OCI-LY7 (cell line): ENCODE data around the gene MRPL34. TPM values are rescaled to one million over a fixed set of nuclear protein-coding genes. Genes with fewer than 3 reads are reported as not detected.

Experiments
- BruUV-seq: library from RNA; stranded (reverse); fragments of 400-500 nt; replicated peaks from 2 replicates; lab custom pipeline; 2021; lab: Mats Ljungman, UMichigan
- CTCF ChIA-PET: fragments of 300-600 bp; sonication (Branson Sonifier 250); formaldehyde crosslinking; loops from one replicate; lab custom pipeline; 2022; ENCODE audit warnings: antibody characterized with exemption; ENCODE audit not compliant: unreplicated experiment; lab: Charles Lee
- POLR2A ChIA-PET: fragments of 300-600 bp; sonication (Branson Sonifier 250); formaldehyde crosslinking; loops from one replicate; lab custom pipeline; 2022; ENCODE audit warnings: antibody characterized with exemption; lab: Charles Lee
- DNase-seq: peaks from one replicate; pipeline ENCODE4 v3.0.0-alpha.2; 2015; ENCODE audit warnings: low spot score
- H2AFZ ChIP-seq: fragments of 200-600 bp; sonication (generic), shearing (Covaris generic); 2 replicates; pipeline ENCODE4 v1.6.1; 2014; ENCODE audit warnings: mild to moderate bottlenecking, antibody characterized with exemption, low read length, moderate library complexity
- H3K27ac ChIP-seq: fragments of 200-600 bp; sonication (generic); 2 replicates; pipeline ENCODE4 v1.5.1; 2014; ENCODE audit warnings: mixed run types, low read depth, mild to moderate bottlenecking, moderate library complexity, low read length, inconsistent platforms; ENCODE audit not compliant: poor library complexity, severe bottlenecking
- H3K36me3 ChIP-seq: fragments of 200-600 bp; sonication (generic); 2 replicates; pipeline ENCODE4 v1.6.1; 2014; ENCODE audit warnings: mild to moderate bottlenecking, antibody characterized with exemption, low read length, moderate library complexity, mixed read lengths; ENCODE audit not compliant: insufficient read depth
- H3K4me1 ChIP-seq: fragments of 200-600 bp; sonication (generic); 2 replicates; pipeline ENCODE4 v1.5.1; 2014; ENCODE audit warnings: mild to moderate bottlenecking, low read length; ENCODE audit not compliant: insufficient read depth, poor library complexity, severe bottlenecking
- H3K4me2 ChIP-seq: fragments of 200-600 bp; sonication (generic); 2 replicates; pipeline ENCODE4 v1.6.1; 2014; ENCODE audit warnings: mild to moderate bottlenecking, low read length
- H3K4me3 ChIP-seq: fragments of 200-600 bp; sonication (generic); 2 replicates; pipeline ENCODE4 v1.5.1; 2014; ENCODE audit warnings: mild to moderate bottlenecking, low read depth, low read length; ENCODE audit not compliant: poor library complexity, severe bottlenecking
- H3K79me2 ChIP-seq: fragments of 200-600 bp; sonication (generic); 2 replicates; pipeline ENCODE4 v1.6.1; 2016; ENCODE audit warnings: low read depth, mild to moderate bottlenecking, low read length, moderate library complexity, mixed read lengths; ENCODE audit not compliant: insufficient read depth
- H3K9me2 ChIP-seq: fragments of 200-600 bp; sonication (generic); 2 replicates; pipeline ENCODE4 v1.6.1; 2016; ENCODE audit warnings: mild to moderate bottlenecking, low read length, mixed read lengths; ENCODE audit not compliant: insufficient read depth
- H3K9me3 ChIP-seq: fragments of 200-600 bp; sonication (generic); 2 replicates; pipeline ENCODE4 v1.6.1; 2014; ENCODE audit warnings: mild to moderate bottlenecking, mixed run types, low read length, mixed read lengths
- H4K20me1 ChIP-seq: fragments of 200-600 bp; sonication (generic); 2 replicates; pipeline ENCODE4 v1.6.1; 2014; ENCODE audit warnings: mild to moderate bottlenecking, antibody characterized with exemption, low read length, moderate library complexity, mixed read lengths; ENCODE audit not compliant: insufficient read depth
- CTCF ChIP-seq: fragments of 200-600 bp; sonication (generic); conservative IDR thresholded peaks from 2 replicates; pipeline ENCODE4 v1.5.1; 2014; ENCODE audit warnings: mild to moderate bottlenecking, antibody characterized with exemption, low read length, moderate library complexity, mixed read lengths
- EZH2phosphoT487 ChIP-seq: fragments of 200-600 bp; sonication (generic); IDR thresholded peaks from 2 replicates; pipeline ENCODE4 v1.6.1; 2018; ENCODE audit warnings: low read depth, borderline replicate concordance, mild to moderate bottlenecking, mixed run types, antibody characterized with exemption, low read length, moderate library complexity, mixed read lengths
- intact Hi-C: fragments of 100-400 bp; cut with micrococcal nuclease; formaldehyde crosslinking; loops from one replicate; pipeline ENCODE4 v1.10.0; 2022; ENCODE audit not compliant: unreplicated experiment
- total RNA-seq, 2 experiments: library from RNA; depleted of rRNA in 1 of 2; stranded (reverse); fragments of >200 nt in 1 of 2; shearing (Covaris generic) in 1 of 2; gene quantifications; 2 replicates each; pipeline ENCODE4 v1.2.3, GENCODE V29; 2014 to 2022

The MRPL34 gene
- total RNA-seq, 2 experiments from 2014 or later, result 173 to 174 TPM

GRCh38 chr19:17327654-17328516 lies 22.2 kb downstream of the MRPL34 start:
- TF ChIP-seq EZH2phosphoT487, result no peak
- TF ChIP-seq CTCF, result no peak
- BruUV-seq, result no TSS peak

GRCh38 chr19:17328517-17329365 lies 23.1 kb downstream of the MRPL34 start:
- CTCF ChIA-PET, result no interaction called here

More at GRCh38 chr19:17327654-17328516, 22.2 kb downstream of the MRPL34 start:
- Histone ChIP-seq H4K20me1 (no peaks in the 10 kb centered on the region), H3K4me3 (no peak overlapping the region), H3K9me2 (no peaks in the 10 kb centered on the region), H2AFZ (no peak overlapping the region), H3K4me1 (peaks cover 15% of the 10 kb centered on the region), H3K4me2 (peak overlapping the region; percentile 53; the same call in 1 of the 2 replicates), H3K9me3 (no peaks in the 10 kb centered on the region), H3K79me2 (no peaks in the 10 kb centered on the region), H3K27ac (no peak overlapping the region), H3K36me3 (0 out of 2 replicates have a peak, but pooled peaks cover under 1% of the 10 kb centered on the region)
- intact Hi-C loops, result no loop called here
- CTCF ChIA-PET, result interaction anchor here (0.6 kb wide), 1 partner anchor 36 kb away, joined by 3 read pairs; no protein-coding TSS in a partner anchor
- DNase-seq, result no peak
- POLR2A ChIA-PET, result no interaction called here

More at GRCh38 chr19:17328517-17329365, 23.1 kb downstream of the MRPL34 start:
- no peaks in the 10 kb centered on the region for H3K9me3 ChIP-seq
- H3K36me3 ChIP-seq, result no peaks in the 10 kb centered on the region
- no TSS peak for BruUV-seq
- intact Hi-C loops, result no loop called here
- TF ChIP-seq EZH2phosphoT487 (no peak), CTCF (no peak)
- peaks cover 18% of the 10 kb centered on the region for H3K4me1 ChIP-seq
- no peak overlapping the region for H2AFZ ChIP-seq
- H3K4me2 ChIP-seq, result peak overlapping the region; percentile 53; the same call in 1 of the 2 replicates
- no peaks in the 10 kb centered on the region for H3K79me2 ChIP-seq
- H3K9me2 ChIP-seq, result no peaks in the 10 kb centered on the region
- H4K20me1 ChIP-seq, result no peaks in the 10 kb centered on the region
- POLR2A ChIA-PET, result no interaction called here
- H3K27ac ChIP-seq, result no peak overlapping the region
- no peak for DNase-seq
- no peak overlapping the region for H3K4me3 ChIP-seq
